Kidney (tissue), 14 donors: ENCODE data around the gene PRKACA. TPM values are rescaled to one million over a fixed set of nuclear protein-coding genes. Genes with fewer than 3 reads are reported as not detected.
A peak's percentile ranks its signal among the peaks of the same experiment; 100 is the strongest.

ENCODE experiments used
- DNase-seq, 5 donors: peaks; one replicate each; pipeline ENCODE4 v3.0.0-alpha.2; 2013 to 2020
- FAIRE-seq: peaks from 2 replicates; lab custom pipeline; 2012; peaks lifted over from hg19 to GRCh38; lab: Jason Lieb, UNC
- H3K27ac ChIP-seq, 2 donors: one replicate each; pipeline ENCODE4 v1.7.0; 2013; ENCODE audit warnings: low read depth in 2 of 2, low read length in 2 of 2, inconsistent platforms in 1 of 2
- H3K27me3 ChIP-seq: one replicate; pipeline ENCODE4 v1.7.1; 2013; ENCODE audit warnings: low read length, inconsistent platforms; ENCODE audit not compliant: control insufficient read depth, insufficient read depth
- H3K36me3 ChIP-seq, 3 donors: one replicate each; pipeline versions ENCODE4 v1.7.0 to v1.7.1; 2013; ENCODE audit warnings: low read length in 3 of 3, control low read depth in 1 of 3, inconsistent platforms in 1 of 3; ENCODE audit not compliant: insufficient read depth in 3 of 3, control insufficient read depth in 2 of 3
- H3K4me1 ChIP-seq, 3 donors: one replicate each; pipeline versions ENCODE4 v1.7.0 to v1.7.1; 2013; ENCODE audit warnings: low read length in 3 of 3, inconsistent platforms in 1 of 3, low read depth in 1 of 3; ENCODE audit not compliant: control insufficient read depth in 2 of 3, insufficient read depth in 2 of 3
- H3K4me3 ChIP-seq, 3 donors: one replicate each; pipeline versions ENCODE4 v1.7.0 to v1.8.1; 2013; ENCODE audit warnings: low read length in 3 of 3, control low read depth in 1 of 3, inconsistent platforms in 1 of 3
- H3K9ac ChIP-seq, 3 donors: one replicate each; pipeline versions ENCODE4 v1.7.0 to v1.7.1; 2013; ENCODE audit warnings: low read length in 3 of 3, control low read depth in 1 of 3, inconsistent platforms in 1 of 3
- H3K9me3 ChIP-seq, 3 donors: one replicate each; pipeline versions ENCODE4 v1.7.0 to v1.7.1; 2013; ENCODE audit warnings: low read length in 3 of 3, control low read depth in 1 of 3, inconsistent platforms in 1 of 3; ENCODE audit not compliant: control insufficient read depth in 2 of 3, insufficient read depth in 1 of 3
- intact Hi-C: fragments of 100-400 bp; cut with DNase I; formaldehyde crosslinking; loops from one replicate; pipeline ENCODE4 v1.11.1; 2022
- polyA plus RNA-seq: library from polyadenylated mRNA; stranded (reverse); fragments of 350-450 nt; fragmentation: Illumina TruSeq; extraction: RNeasy Lipid Tissue Mini Kit (QIAGEN cat#74804); gene quantifications from one replicate; pipeline ENCODE4 v1.2.3, GENCODE V29; 2014; ENCODE audit warnings: low read depth, low replicate concordance; ENCODE audit not compliant: insufficient read depth
- total RNA-seq: library from RNA; stranded (reverse); fragmentation: NEBNext Ultra II Directional; extraction: Animal tissue kit (Norgen Biotek cat#: 25700); gene quantifications from one replicate; pipeline ENCODE4 v1.2.1, GENCODE V29; 2021
- TF ChIP-seq, protein P1 (sequence below): IDR thresholded peaks from 3 replicates; pipeline ENCODE4 v1.5.1; 2012; ENCODE audit warnings: mild to moderate bottlenecking, moderate library complexity, borderline replicate concordance; ENCODE audit not compliant: insufficient read depth; ENCODE audit errors: extremely low read depth
- donor health status: control.
- donor health status: control.
- donor health status: control.
- donor health status: control.
- donor health status: control.
- donor health status: DM: yes; HTN: yes; CAD: no.
- donor health status: Normal renal cell carcinoma (clear cell type).

Gene PRKACA
- total and polyA plus RNA-seq, 2 donors from 2014 or later: 51.4 to 92.3 TPM

DNA sequence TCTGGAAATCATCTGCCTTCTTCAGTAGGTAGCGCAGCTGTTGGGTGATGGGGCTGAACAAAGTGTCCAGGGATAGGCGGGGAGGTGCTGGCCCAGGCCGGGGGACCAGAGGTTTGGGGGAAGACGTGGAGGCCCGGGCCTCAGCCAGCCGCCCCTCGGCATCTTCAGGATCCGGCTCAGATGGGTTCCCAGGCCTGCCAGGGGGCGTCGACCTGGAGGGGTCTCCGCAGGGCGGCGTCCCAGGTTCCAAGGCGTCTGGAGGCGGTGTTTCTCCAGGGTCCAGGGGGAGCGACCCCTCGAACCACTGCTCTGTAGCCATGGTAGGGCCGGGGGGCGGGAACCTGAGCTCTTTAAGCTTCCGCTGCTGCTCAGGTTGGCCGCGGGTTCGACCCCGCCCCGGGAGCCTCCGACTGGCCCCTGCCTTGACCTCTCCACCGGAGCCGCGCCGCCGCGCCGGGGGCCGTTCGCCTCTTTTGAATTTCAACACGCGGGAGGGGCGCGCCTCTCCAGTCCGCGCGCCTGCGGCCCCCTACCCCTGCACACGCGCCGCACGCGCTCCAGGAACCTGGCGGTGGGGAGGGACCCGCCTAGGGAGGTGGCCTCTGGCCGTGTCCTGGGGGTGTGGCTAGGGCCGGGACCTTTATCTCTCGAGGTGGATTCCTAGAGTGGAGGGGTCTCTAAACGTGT lies 32.1 kb downstream of the PRKACA start, which contains the start of gene C19orf67:
TSS of gene C19orf67 (minus strand) at position 475 of the 687 bp plus-strand sequence. CDS start at position 319, 156 bp downstream.
- Histone ChIP-seq H3K9me3 (no peaks in the 10 kb centered on the region), H3K9ac (no peak within 1 kb of the TSS), H3K27ac (no peak within 1 kb of the TSS), H3K4me3 (no peak within 1 kb of the TSS), H3K4me1 (peaks cover 0 to 5% (median 4%) of the 10 kb centered on the region in 3 donors), H3K27me3 (no peaks in the 10 kb centered on the region), H3K36me3 (peaks cover 0 to 2% (median 2%) of the 10 kb centered on the region in 3 donors)
- FAIRE-seq (no peak), DNase-seq (peak in 1 of 5 donors; percentile 80)
- TF ChIP-seq, protein P1, sequence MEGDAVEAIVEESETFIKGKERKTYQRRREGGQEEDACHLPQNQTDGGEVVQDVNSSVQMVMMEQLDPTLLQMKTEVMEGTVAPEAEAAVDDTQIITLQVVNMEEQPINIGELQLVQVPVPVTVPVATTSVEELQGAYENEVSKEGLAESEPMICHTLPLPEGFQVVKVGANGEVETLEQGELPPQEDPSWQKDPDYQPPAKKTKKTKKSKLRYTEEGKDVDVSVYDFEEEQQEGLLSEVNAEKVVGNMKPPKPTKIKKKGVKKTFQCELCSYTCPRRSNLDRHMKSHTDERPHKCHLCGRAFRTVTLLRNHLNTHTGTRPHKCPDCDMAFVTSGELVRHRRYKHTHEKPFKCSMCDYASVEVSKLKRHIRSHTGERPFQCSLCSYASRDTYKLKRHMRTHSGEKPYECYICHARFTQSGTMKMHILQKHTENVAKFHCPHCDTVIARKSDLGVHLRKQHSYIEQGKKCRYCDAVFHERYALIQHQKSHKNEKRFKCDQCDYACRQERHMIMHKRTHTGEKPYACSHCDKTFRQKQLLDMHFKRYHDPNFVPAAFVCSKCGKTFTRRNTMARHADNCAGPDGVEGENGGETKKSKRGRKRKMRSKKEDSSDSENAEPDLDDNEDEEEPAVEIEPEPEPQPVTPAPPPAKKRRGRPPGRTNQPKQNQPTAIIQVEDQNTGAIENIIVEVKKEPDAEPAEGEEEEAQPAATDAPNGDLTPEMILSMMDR: no peak
- intact Hi-C loops: no loop called here

DNA sequence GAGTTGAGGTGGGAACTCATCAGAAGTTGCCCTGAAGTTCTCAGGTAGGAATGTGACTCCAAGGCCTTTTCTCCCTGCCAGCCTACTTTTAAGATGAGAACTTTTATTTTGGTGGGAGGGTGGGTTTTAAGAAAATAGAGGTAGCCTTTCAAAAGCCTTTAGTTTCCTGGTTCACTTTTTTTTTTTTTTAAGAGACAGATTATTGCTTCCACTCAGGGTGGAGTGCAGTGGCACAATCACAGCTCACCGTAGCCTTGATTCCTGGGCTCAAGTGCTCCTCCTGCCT lies 34.9 kb downstream of the PRKACA start:
- Histone ChIP-seq H3K9me3 (no peaks in the 10 kb centered on the region), H3K36me3 (peaks cover 0 to 2% (median 0%) of the 10 kb centered on the region in 3 donors), H3K4me3 (peak overlapping the region in 1 of 3 donors; percentile 85), H3K27me3 (no peaks in the 10 kb centered on the region), H3K9ac (peak overlapping the region in 1 of 3 donors; percentile 90), H3K27ac (no peak overlapping the region), H3K4me1 (peaks cover 0 to 9% (median 4%) of the 10 kb centered on the region in 3 donors)
- DNase-seq: no peak
- no peak for FAIRE-seq
- intact Hi-C loops: no loop called here
- TF ChIP-seq, protein P1: no peak

DNA sequence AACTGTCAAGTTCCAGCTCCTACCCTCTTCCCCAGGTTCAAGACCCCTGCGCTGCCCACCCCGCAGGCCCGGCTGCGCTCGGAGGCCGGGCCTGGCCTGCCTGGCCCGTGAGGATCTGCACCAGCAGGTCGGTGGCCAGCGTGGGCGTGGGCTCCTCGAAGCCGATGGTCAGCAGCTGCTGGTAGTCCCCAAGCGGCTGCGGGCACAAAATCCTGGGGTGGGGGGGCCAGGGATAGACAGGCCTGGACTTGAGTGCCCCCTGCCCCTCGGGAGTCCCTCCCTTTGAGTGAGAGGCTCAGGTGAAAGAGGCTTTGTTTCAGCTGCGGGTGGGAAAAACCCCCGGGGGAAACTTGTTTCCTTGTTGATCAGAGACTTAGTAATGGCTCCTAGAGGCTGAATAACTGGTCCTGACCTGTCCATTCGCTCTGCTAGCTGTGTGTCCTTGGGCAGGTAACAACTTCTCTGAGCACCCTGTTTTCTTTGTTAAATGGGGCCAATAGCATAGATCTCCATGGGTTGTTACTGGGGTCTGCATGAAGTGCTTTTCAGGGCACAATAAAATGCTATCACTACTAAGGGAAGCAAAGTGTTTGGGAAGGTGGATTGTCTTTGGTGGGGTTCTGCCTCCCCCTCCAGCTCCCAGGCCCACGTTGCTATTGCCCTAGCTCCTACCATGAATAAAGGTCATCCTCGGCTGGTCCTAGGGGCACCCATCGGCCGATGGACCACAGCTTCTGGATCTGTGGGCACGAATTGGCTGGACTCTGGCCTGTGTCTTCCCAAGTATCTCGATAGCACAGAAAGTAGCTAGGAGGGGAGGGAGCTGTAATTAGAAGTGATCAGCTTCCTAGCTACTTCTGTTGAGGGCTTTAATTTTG lies 35.5 kb downstream of the PRKACA start:
- FAIRE-seq: no peak
- H3K9ac ChIP-seq: peak overlapping the region; percentile 0 to 90 (median 34)
- DNase-seq: peak in 2 of 5 donors; percentile 88 to 92
- H3K27ac ChIP-seq: peak overlapping the region; percentile 92 to 94
- peak overlapping the region; percentile 68 to 85 (median 75) for H3K4me3 ChIP-seq
- intact Hi-C loops: no loop called here
- no peaks in the 10 kb centered on the region for H3K27me3 ChIP-seq
- TF ChIP-seq, protein P1: no peak
- H3K4me1 ChIP-seq: peaks cover 0 to 9% (median 4%) of the 10 kb centered on the region in 3 donors
- no peaks in the 10 kb centered on the region for H3K9me3 ChIP-seq
- no peaks in the 10 kb centered on the region for H3K36me3 ChIP-seq
